Upper lobe of left lung (tissue), 6 donors: ENCODE results near the gene WNT2. TPM values are rescaled to one million over a fixed set of nuclear protein-coding genes. Genes with fewer than 3 reads are reported as not detected.

ENCODE experiments used
- ATAC-seq, 2 donors: fragments of 200-7000 bp; cut with Tn5 transposase; one replicate each; pipeline ENCODE4 v1.9.1; 2022; ENCODE audit warnings: mild to moderate bottlenecking in 2 of 2, moderate library complexity in 2 of 2; ENCODE audit not compliant: low FRiP score in 2 of 2
- DNase-seq, 2 donors: peaks; one replicate each; pipeline ENCODE4 v3.0.0-alpha.2; 2019 to 2020
- H3K27ac ChIP-seq, 4 donors: fragments of 200-600 bp; sonication (generic); one replicate each; pipeline ENCODE4 v1.5.1; 2016 to 2019
- H3K27me3 ChIP-seq, 4 donors: fragments of 200-600 bp; sonication (generic); one replicate each; pipeline ENCODE4 v1.5.1; 2017 to 2019
- H3K36me3 ChIP-seq, 4 donors: fragments of 200-600 bp; sonication (generic); one replicate each; pipeline ENCODE4 v1.5.1; 2016 to 2019
- H3K4me1 ChIP-seq, 4 donors: fragments of 200-600 bp; sonication (generic); one replicate each; pipeline ENCODE4 v1.5.1; 2018 to 2019
- H3K4me3 ChIP-seq, 4 donors: fragments of 200-600 bp; sonication (generic); one replicate each; pipeline ENCODE4 v1.5.1; 2017 to 2019; ENCODE audit warnings: mild to moderate bottlenecking in 2 of 4, moderate library complexity in 1 of 4
- H3K9me3 ChIP-seq, 4 donors: fragments of 200-600 bp; sonication (generic); one replicate each; pipeline ENCODE4 v1.5.1; 2018 to 2019
- CTCF ChIP-seq, 6 experiments: fragments of 450-650 bp in 4 of 6; fragments of 200-600 bp in 2 of 6; sonication (generic) in 2 of 6; IDR thresholded peaks; one replicate each; pipeline ENCODE4 v1.5.1; 2016 to 2019; ENCODE audit warnings: antibody characterized with exemption in 6 of 6
- EP300 ChIP-seq, 4 donors: sonication (generic); formaldehyde crosslinking; IDR thresholded peaks; one replicate each; pipeline ENCODE4 v1.5.1; 2017; ENCODE audit warnings: antibody characterized with exemption in 4 of 4, control low read depth in 2 of 4
- POLR2A ChIP-seq, 4 donors: fragments of 450-650 bp; IDR thresholded peaks; one replicate each; pipeline ENCODE4 v1.5.1; 2016 to 2017; ENCODE audit warnings: antibody characterized with exemption in 4 of 4, mild to moderate bottlenecking in 2 of 4
- POLR2AphosphoS5 ChIP-seq, 2 donors: sonication (generic); formaldehyde crosslinking; IDR thresholded peaks; one replicate each; pipeline ENCODE4 v1.5.1; 2017; ENCODE audit warnings: antibody characterized with exemption in 2 of 2
- WGBS, 2 donors: methylation state at CpG; one replicate each; pipeline ENCODE4 v1.1.5; 2017 to 2018; 5-methylcytosine and 5-hydroxymethylcytosine counted together
- total RNA-seq, 6 donors: library from RNA; depleted of rRNA in 4 of 6; stranded (reverse); fragments of >200 nt in 4 of 6; gene quantifications; one replicate each; pipeline versions ENCODE4 v1.1.0 to v1.2.1, GENCODE V29; 2016 to 2021
- donor health status: DM: no; HTN: no; CAD: no; lungs with moderate emphysema.
- donor health status: DM: no; HTN: yes; CAD: no; lungs with severe emphysema.

The WNT2 gene
- total RNA-seq, 6 donors from 2014 or later, result 1.0 to 13.9 (median 7.1) TPM

- WGBS, 2 donors, result 54 to 56% methylated on average over 1 of the region's 1 CpG
- no peak overlapping the region for H3K27ac ChIP-seq
- ATAC-seq (no peak), DNase-seq (no peak)
- H3K27me3 ChIP-seq, result no peaks in the 10 kb centered on the region
- no peaks in the 10 kb centered on the region for H3K36me3 ChIP-seq
- H3K4me1 ChIP-seq, result no peaks in the 10 kb centered on the region
- TF ChIP-seq EP300 (IDR thresholded peaks at IDR 0.05), result no peak
- no peak for TF ChIP-seq POLR2A (IDR thresholded peaks at IDR 0.05)
- TF ChIP-seq CTCF (IDR thresholded peaks at IDR 0.05), result no peak
- no peak for TF ChIP-seq POLR2AphosphoS5 (IDR thresholded peaks at IDR 0.05)
- no peak overlapping the region for H3K4me3 ChIP-seq
- H3K9me3 ChIP-seq, result no peaks in the 10 kb centered on the region
Observed at GRCh38 chr7:117350027-117350426, 27.2 kb upstream of the WNT2 start.

GRCh38 chr7:117349570-117349969 lies 26.7 kb upstream of the WNT2 start:
- WGBS, 2 donors, result 84 to 87% methylated on average over 2 of the region's 2 CpGs
- TF ChIP-seq POLR2AphosphoS5 (IDR thresholded peaks at IDR 0.05) (no peak), EP300 (IDR thresholded peaks at IDR 0.05) (no peak), CTCF (IDR thresholded peaks at IDR 0.05) (no peak), POLR2A (IDR thresholded peaks at IDR 0.05) (no peak)
- Histone ChIP-seq H3K4me1 (no peaks in the 10 kb centered on the region), H3K27ac (no peak overlapping the region), H3K36me3 (no peaks in the 10 kb centered on the region), H3K27me3 (no peaks in the 10 kb centered on the region), H3K9me3 (no peaks in the 10 kb centered on the region), H3K4me3 (no peak overlapping the region)
- no peak for ATAC-seq
- no peak for DNase-seq

- no peak for DNase-seq
- no peak for ATAC-seq
- no peaks in the 10 kb centered on the region for H3K27me3 ChIP-seq
Observed at GRCh38 chr7:117347962-117348672, 25.3 kb upstream of the WNT2 start.

GRCh38 chr7:117347480-117347879 lies 24.6 kb upstream of the WNT2 start:
- H3K27me3 ChIP-seq, result no peaks in the 10 kb centered on the region
- no peak overlapping the region for H3K4me3 ChIP-seq
- TF ChIP-seq POLR2AphosphoS5 (IDR thresholded peaks at IDR 0.05), result no peak
- no peak for TF ChIP-seq EP300 (IDR thresholded peaks at IDR 0.05)
- no peak for TF ChIP-seq POLR2A (IDR thresholded peaks at IDR 0.05)
- no peak for TF ChIP-seq CTCF (IDR thresholded peaks at IDR 0.05)
- ATAC-seq, result no peak
- whole genome bisulfite sequencing, 2 donors, result 87 to 94% methylated on average over 6 of the region's 6 CpGs
- no peaks in the 10 kb centered on the region for H3K36me3 ChIP-seq
- H3K27ac ChIP-seq, result no peak overlapping the region
- no peaks in the 10 kb centered on the region for H3K9me3 ChIP-seq
- H3K4me1 ChIP-seq, result no peaks in the 10 kb centered on the region
- no peak for DNase-seq

More at GRCh38 chr7:117347962-117348672, 25.3 kb upstream of the WNT2 start:
- WGBS, 2 donors, result 84 to 94% methylated on average over 6 to 7 of the region's 7 CpGs
- Histone ChIP-seq H3K27ac (no peak overlapping the region), H3K36me3 (no peaks in the 10 kb centered on the region), H3K9me3 (no peaks in the 10 kb centered on the region), H3K4me3 (no peak overlapping the region), H3K4me1 (no peaks in the 10 kb centered on the region)
- no peak for TF ChIP-seq POLR2AphosphoS5 (IDR thresholded peaks at IDR 0.05)
- no peak for TF ChIP-seq POLR2A (IDR thresholded peaks at IDR 0.05)
- no peak for TF ChIP-seq EP300 (IDR thresholded peaks at IDR 0.05)
- no peak for TF ChIP-seq CTCF (IDR thresholded peaks at IDR 0.05)

GRCh38 chr7:117346161-117346560 lies 23.3 kb upstream of the WNT2 start:
- no peak for ATAC-seq
- no peak for DNase-seq
- Histone ChIP-seq H3K4me1 (no peaks in the 10 kb centered on the region), H3K27me3 (no peaks in the 10 kb centered on the region), H3K27ac (no peak overlapping the region), H3K36me3 (no peaks in the 10 kb centered on the region), H3K4me3 (no peak overlapping the region), H3K9me3 (no peaks in the 10 kb centered on the region)
- TF ChIP-seq POLR2A (IDR thresholded peaks at IDR 0.05), result no peak
